ENCODE measurements around the gene JPH4.
"Not testable (repeated sequence)": the region's sequence is repeated elsewhere in the genome, so short reads cannot be mapped to it uniquely, and the experiment has no call there.

The JPH4 gene

DNA sequence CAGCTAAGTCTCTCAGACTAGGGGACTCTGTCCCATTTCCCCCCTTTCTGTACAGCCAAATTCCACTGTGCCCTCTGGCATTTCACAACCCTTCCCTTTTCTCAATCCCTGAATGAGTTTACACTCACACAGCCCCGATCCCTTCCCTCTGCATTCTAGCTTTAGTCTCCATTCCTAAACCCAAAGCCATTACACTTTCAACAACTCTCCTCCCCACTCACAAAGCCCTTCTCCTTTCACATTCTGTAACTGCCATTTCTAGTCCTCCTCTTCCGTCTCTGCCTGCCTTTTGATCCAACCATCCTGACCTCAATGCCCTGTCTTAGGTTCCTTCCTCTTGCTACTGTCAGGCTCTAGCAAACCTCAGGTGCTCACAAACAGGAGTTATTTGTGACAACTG, 30.7 kb downstream of the JPH4 start:
- DNase-seq (ENCODE audit: low spot score), result no peak

DNA sequence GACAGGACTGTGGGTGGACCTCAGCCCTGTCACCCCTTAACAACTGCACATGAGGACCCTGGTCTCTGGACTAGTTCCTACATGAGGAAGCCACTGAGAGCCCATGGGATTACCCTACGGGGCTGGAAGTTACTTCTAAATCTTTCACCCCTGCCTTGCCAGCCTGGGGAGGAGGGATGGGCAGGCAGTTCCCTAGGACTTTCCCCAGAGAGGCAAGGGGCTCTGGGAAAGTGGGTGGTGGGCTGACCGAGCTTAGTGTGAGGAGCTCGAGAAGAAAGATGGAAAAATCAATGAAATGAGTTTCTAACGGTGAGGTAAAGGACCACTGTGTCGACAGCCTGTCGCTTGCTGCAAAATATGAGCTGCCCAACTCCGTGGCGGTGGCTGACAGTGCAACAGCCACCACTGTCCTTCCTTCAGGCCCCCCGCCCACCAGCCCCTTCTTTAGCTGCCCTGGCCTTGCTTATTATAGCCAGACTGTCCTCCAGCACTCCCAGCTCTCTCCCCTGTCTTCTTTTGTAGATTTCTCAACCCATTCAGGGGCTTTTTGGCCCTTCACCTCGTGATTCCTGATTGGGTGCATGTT, 32.0 kb downstream of the JPH4 start:
- no peak for DNase-seq (ENCODE audit: low spot score)

DNA sequence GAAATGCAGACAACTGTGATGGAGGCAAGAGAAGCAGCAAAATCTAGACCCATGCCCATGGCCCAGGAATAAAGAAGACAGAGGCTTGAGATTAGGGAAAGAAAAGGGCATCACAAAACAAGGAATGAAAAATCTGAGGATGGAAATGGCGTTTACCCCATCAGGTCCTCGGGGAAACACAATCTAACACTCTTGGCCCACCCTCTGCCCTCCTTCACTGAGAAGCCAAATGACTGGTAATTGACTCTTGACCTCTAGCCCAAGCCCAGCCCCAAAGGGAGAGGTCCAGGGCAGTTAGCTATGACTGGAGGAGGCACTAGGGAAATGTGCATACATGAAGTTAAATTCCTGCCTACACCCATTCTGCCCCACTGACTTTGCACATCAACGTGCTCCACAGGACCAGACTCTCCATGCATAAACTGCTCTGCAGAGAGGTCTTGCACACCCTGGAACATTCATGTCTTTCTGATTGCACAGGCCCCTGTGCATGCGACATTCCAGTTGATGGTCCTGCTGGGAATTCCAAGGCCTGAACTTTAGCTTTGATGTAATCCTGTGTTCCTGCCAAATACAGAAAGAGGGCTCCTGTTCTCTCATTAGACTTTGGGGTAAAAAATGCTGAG, 32.7 kb downstream of the JPH4 start:
- DNase-seq (ENCODE audit: low spot score), result no peak

DNA sequence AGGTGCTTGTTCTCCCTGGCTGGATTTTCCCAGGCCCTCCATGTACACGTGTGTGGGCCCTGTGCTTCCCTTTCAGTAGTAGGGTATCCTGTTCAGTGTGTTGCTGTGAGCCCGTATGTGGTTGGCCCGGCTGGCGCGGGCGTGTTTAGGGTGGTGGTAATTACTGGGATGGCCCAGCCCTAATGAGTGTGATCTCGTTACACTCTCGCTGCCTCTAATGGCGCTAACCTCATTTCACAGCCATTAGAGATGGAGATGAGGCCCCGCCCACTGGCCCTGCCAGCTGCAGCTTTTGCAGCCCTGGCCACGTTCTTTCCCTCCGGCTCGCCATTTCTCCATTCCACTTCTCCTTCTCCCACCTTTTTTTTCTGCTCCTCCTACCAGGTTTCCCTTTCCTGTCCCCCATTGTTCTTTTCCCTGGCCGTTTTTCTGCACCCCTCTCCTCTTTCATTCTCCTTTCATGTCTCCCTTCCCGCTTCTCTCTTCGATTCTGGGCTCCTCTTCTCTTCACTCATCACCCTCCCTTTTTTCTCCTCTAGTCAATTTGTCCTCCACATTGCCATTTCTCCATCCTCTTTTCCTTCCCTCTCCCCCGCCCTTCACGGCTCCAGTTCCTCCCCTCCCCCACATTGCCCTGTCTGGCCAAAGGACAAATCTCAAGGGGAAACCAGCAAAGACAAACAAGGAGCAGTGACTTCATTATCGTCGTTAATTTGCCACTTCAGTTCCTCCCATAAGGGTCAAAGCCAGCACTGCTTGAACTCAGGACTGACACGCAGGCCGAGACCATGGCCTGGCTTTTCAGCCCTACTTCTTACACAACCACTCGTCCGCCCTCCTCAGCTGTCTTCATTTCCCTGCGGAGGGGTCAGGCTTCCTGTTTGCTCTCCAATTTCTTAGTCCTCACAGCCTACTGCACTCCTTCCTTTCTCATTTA, 33.8 kb downstream of the JPH4 start:
- no peak for DNase-seq (ENCODE audit: low spot score)

DNA sequence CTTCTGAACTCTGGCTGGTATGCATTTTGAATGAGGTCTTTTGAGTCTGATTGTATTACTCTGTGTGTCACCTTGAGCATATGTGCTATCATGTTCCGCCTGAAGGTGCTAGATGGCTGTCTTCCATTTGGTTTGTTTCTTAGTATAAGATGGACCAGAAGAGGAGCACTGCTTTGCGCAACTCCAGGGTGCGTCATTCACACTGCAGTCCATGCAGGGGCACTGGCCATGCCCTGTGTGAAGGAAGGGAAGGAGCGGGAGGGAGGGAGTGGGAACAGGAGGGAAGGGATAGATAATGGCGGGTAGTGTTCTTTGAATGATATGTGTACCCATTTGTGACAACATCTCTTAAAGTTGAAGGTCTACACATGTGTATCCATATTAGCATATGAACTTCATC, 35.2 kb downstream of the JPH4 start:
- no peak for DNase-seq (ENCODE audit: low spot score)

DNA sequence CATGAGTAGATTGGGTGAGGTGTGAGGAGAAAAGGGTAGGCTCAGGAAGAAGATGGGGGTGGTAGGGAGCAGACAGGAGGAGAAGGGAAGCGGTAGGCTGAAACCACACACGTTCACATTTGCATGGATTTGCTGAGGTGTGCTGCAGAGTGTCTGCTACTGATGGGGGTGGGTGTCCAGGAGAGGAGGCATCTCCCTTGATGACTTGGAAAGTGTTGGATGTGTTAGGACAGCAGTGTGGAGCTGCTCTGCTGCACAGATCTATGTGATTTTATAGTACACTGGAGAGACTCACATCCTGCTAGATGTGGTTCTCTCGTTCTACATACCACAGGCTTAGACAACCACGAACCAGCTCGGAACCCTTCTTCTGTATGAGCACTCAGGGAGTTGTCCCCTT, 36.3 kb downstream of the JPH4 start:
- DNase-seq (ENCODE audit: low spot score), result no peak

DNA sequence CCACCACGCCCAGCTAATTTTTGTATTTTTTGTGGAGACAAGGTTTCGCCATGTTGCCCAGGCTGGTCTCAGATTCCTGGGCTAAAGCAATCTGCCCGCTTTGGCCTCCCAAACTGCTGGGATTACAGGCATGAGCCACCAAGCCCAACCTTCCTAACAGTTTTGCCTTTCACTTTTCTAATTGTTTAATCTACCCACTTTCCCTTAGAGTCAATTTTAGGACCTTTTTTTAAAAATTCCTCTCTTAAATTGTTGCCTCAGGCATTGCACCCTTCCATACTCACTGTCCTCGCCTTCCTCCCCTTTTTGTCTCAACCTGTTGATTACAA, 38.5 kb downstream of the JPH4 start:
- no peak for DNase-seq (ENCODE audit: low spot score)

DNA sequence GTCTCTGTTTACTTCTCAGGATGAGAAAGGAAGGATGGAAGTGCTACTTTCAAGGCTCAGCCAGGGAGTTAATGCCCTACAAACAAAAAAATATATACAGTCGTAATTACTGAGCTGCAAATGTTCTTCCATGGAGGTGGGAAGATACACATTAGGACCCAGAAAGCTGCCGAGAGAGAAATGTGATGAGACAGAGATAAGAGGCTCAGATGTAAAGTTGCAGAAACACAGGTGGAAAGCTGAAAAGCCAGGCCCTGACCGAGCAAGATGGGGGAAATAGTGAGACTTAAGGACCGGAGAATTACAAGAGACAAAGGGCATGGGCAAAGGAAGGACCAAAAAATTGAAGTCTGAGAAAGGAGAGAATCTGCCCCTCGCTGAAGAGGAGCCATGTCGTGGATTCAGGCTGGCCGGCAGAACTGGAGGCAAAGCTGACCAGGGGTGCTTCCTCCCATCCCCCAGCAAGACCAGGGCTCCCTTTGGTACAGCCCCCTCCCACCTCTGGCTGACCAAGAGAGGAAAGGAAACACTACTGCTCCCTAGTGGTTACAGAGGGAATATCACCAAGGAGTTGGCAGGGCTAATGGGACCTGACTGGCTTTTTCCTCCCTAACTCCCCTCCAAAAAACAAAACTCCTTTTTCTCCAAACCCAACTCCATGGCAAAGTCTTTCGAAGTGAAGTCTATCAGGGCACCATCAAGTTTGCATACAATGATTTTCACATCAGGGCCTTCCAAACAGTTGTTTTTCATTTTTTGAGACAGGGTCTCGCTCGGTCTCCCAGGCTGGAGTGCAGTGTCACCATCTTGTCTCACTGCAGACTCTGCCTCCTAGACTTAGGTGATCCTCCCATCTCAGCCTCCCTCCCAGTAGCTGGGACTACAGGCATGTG, 39.1 kb downstream of the JPH4 start:
- DNase-seq (ENCODE audit: low spot score), result peak; percentile 55

DNA sequence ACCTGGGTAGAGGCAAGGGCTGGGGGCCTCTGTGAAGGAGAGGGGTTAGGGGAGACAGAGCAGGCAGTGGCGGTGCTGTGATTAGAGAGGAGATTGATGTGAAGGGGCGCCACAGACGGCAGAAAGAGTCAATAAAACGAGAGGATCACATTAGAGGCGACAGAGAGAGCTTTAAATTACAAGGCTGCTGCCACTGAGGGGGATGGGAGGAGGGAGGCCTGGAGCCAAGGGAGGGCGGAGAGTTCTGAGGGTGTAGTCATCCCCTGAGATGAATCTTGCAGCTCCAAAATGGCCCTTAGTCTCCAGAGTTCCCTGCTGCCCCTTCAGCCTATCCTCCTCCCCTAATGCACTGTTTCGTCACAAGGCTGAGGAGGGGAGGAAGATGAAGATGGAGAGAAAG, 39.8 kb downstream of the JPH4 start:
- DNase-seq (ENCODE audit: low spot score), result no peak

DNA sequence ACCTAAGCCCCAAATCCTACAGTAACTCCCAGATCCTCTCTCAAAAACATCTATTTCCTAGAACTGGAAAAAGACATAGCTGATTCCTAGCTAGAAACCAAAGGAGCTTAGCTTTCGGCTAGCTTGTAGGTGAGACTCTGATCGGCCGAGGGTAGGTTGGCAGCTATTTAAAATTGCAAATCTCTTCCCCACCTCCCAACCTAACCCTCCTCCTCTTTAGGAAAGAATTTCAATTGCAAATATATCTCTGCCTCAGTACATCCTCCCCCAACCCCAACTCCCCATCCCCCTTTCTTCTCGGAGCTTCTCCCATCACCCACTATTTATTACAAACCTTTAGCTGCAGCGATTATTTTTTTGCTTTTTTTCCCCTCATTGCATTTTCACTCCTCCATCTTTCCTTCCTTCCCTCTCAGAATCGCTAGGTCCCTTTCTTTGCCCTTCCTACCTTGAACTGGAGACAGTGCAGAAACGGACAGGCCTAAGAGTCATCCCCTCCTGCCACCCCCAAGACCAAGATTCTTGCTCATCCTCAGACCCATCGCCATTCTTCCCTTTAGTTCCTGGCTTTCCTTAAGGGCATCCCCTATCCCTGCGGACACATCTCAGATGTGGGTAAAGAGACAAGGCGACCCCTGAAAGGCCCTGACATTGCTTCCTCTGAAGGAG, 40.4 kb downstream of the JPH4 start:
- no peak for DNase-seq (ENCODE audit: low spot score)

DNA sequence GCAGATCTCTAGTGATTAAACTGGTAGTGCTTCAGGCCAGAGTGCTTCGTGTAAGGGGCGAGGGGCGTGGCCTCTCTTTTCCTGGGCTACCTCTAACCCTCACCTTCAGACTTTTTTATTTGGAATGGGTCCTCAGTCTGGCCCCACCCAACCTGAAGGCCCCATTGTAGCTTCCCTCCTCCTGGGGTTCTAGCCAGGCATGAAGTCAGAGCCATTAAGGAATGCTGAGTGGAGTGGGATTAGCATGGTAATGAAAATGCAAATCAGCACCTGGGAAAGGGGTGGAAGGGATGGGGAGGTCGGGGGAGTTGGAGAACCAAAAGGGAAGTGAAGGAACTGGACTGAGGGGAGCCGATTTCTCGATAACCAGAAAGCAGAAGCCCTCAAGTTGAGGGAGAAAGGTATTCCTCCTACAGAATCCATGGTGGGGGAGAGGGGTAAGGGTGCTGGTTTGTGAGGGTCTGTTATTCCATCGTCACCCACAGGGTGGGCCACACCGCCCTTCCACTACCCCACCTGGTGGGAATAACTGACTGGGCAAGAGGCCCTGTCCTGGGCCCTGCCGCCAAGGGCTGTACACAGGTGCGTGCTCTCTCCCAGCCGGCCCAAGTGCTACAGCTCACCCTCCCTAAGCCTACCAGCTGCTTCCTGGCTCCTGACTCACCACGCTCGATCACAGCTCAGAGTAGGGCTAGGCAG, 41.1 kb downstream of the JPH4 start:
- DNase-seq (ENCODE audit: low spot score), result no peak

DNA sequence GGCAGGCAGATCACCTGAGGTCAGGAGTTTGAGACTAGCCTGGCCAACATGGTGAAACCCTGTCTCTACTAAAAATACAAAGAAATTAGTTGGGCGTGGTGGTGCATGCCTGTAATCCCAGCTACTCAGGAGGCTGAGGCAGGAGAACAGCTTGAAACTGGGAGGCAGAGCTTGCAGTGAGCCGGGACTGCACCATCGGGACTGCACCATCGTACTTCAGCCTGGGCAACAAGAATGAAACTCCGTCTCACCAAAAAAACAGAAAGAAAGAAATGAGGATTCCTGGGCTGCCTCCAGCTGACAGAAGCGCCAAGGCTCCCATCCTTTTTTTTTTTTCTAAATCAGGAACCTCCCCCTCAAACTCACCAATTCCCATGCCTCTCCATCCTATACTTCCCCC, 41.7 kb downstream of the JPH4 start:
- not testable (repeated sequence) for DNase-seq (ENCODE audit: low spot score)

DNA sequence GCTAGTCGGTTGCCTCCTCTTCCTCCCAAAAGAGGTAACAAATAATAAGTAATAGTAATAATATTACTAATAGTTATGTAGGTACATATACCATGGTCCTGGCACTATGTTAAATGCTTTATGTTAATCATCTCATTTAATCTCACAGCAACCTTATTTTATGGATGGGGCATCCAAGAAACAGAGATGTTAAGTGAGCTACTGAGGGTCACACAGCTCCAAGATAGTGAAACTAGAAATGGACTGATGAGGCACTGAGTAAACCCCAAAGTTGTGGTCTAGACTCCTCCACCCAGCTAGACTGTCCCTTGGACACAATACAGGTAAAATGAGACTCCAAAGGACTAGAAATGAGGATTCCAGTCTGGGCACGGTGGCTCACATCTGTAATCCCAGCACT, 42.1 kb downstream of the JPH4 start:
- no peak for DNase-seq (ENCODE audit: low spot score)

DNA sequence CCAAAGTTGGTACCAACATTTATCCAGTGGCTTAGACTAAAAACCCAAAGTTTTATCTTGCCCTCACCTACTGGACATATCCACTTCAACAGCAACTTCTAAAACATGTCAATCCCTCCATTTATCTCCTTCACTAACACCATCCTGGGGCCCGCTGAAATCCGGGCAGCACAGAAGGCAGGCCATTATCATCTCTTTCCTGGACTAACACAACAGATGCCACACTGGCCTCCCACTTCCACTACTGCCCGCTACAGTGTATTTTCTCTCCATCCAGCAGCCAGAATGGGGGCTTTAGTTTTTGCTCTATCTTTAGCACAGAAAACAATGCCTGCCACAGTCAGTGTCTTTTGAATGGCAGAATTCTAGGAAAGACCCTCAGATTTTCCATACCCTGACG, 42.6 kb downstream of the JPH4 start:
- no peak for DNase-seq (ENCODE audit: low spot score)

DNA sequence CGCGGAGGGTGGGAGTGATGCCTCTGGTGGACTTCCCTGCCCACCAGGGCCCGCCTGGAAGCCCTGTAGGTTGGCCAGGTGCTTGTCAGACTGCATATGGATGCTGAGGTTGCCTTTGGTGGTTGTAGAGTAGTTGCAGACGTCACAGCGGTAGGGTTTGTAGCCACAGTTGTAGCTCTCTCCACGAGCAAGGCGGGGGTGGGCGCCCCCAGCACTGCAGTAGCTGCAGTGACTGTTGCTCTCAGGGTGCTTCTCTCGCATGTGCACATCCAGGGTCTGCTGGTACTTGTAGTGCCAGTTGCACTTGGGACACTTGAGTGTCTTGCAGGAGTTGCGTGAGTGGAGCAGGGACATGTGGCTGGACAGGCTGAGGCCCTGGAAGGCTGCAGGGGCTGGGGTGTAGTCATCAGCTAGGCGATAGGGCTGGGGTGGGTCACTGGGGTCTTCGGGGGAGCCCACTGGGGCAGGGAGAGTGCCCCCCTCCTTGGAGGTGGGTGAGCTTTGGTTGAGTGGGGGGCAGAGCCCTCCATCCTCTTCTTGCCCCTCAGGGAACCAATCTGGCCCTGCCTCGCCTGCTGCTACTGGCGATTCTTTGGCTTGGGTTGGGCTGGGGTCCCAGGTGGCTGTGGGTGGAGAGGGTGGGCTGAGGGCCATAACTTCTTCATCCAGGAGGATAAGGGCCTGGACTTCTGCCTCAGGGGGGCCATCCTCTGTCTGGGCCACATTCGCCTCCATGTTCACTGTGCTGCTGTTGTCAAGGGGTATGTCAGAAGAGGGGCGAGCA, 44.7 kb downstream of the JPH4 start:
- no peak for DNase-seq (ENCODE audit: low spot score)

DNA sequence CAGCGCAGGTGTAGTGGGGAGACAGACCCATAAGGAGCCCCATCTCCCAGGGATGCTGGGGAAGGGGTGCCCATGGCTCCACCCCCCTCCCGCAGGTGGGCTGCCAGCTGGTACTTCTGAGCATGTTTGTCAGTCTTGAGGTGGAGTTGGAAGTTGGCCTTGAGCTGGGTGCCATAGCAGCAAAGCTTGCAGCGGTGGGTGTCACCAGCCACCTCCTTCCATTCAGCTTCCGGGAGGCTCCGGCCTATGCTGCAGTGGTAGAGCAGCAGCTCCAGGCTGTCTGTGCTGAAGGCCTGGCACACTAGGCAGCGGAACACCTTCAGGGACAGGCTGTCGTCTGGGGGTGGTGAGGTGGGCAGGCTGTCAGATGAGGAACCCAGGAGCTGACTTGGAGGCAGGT, 45.9 kb downstream of the JPH4 start:
- DNase-seq (ENCODE audit: low spot score), result no peak

DNA sequence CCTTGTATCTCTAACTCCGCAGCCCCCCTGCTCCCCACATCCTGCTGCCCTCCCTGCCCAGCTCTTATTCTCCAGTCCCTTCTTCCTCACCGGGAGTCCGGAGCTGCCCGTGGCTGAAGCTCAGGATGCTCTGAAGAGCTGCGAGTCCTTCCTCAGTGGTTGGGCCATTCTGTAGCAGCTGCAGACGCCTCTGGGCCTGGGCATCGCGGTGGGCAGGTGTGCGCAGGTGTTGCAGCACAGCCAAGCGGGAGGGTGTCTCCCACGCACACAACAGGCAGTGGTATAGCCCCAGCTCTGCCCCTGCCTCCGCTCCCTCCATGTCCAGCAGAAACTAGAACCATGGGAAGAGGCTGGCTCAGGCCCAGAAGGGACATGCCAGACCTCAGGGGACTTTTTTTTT, 47.2 kb downstream of the JPH4 start:
- DNase-seq (ENCODE audit: low spot score), result no peak

DNA sequence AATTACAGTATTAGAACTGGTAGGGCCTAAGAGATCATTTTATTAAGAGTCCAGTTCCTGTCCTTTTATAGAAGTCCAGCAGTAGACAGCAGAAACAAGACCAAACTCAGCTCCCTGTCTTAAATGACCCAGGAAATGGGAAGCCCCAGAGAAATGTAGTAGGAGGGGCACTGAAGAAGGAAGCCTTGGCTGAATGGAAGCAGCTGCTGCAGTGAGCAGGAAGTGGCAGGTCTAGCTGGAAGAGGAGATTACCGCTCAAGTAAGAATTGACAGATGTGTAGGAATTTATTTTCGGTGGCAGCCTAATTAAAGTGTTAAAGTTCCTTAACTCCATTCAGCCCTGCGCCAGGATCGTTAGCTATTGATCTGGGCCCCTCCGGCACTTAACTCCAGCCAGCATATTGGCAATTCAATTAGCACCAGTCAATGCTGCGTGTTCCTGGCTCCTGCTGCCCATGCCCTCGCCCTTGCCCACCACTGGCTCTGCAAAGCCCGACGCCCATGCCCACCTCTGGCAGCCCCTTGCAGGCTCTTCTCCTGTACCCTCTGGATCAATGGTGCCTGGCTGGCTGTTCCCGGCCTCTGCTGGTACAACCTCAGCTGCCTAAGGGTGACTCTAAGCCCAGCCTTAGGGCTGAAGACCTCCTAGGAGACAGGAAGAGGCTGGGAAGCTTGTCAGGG, 48.1 kb downstream of the JPH4 start:
- no peak for DNase-seq (ENCODE audit: low spot score)

DNA sequence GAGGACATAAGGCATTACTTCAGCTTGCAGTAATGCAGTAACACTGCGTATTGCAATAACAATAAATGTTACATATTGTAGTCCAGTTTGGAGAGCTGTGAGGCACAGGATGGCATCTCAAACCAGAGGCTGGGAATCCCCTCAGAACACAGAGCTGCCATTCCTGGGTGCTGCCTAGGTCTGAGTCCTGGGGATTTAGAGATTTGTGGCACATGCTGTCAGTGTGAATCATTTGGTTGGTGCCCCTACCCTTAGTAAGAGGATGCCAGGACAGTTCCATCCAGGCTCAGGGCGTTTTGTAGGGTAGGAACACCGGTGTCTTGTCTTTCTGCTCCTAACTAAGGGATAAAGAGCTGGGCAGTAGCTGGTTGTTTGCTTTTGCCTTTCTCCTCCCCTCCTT, 49.6 kb downstream of the JPH4 start:
- no peak for DNase-seq (ENCODE audit: low spot score)

DNA sequence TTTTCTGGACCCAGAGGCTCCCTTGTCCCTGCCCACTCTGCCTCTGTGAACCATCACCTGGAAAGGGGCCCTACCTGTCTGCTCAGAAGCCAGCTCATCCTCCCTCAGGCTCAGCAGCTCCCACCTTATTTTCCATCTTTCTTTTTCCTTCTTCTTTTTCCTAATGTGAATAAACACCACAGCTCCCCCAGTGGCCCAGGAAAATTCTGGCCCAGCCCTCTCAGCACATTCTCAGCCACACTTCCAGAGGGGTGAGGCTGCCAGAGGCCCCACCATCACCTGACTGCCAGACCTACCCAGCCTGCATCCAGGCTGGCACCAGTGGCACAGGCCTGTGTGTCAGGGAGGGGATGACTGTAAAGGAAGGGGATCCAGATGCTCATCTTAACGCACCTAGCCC, 50.0 kb downstream of the JPH4 start:
- no peak for DNase-seq (ENCODE audit: low spot score)
